ENCODE data around the gene SMYD3.
"Not testable (repeated sequence)": the region's sequence is repeated elsewhere in the genome, so short reads cannot be mapped to it uniquely, and the experiment has no call there.

SMYD3 gene

DNA sequence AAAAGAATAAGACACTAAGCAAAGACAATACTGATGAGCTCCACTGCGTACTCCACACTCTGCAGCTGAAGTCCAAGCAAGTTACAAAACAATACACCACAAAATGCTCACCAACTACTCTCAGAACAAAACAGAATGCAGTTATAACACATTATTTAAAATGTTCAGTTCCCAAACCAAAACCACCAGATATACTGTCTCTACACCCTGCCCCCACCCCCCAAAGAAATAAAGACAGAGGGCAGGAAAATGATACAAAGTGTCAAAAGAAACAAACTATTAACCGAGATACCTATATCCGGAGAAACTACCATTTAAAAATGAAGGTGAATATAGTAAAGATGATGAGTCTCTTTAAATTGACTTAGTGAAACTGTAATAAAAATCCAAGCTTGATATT lies 729.3 kb downstream of the SMYD3 start:
- Histone ChIP-seq H3K4me3 (ENCODE audit: low read depth, low read length) (no peak overlapping the region), H3K27ac (no peak overlapping the region), H3K36me3 (replicated peaks) (no peaks in the 10 kb centered on the region), H3K27me3 (replicated peaks) (no peaks in the 10 kb centered on the region)
- in situ Hi-C loops (cut with HindIII; ENCODE audit: low pct_ligation_motif_present, low sequenced_read_pairs), result no loop called here
- TF ChIP-seq CTCF (IDR thresholded peaks at IDR 0.05; ENCODE audit: low read depth, low read length, missing control alignments), result no peak
- DNase-seq, result no peak

GRCh38 chr1:245776694-245777332 lies 730.3 kb downstream of the SMYD3 start:
- Histone ChIP-seq H3K27me3 (replicated peaks) (no peaks in the 10 kb centered on the region), H3K4me3 (ENCODE audit: low read depth, low read length) (no peak overlapping the region), H3K36me3 (replicated peaks) (no peaks in the 10 kb centered on the region), H3K27ac (no peak overlapping the region)
- no peak for DNase-seq
- no peak for TF ChIP-seq CTCF (IDR thresholded peaks at IDR 0.05; ENCODE audit: low read depth, low read length, missing control alignments)
- in situ Hi-C loops (cut with HindIII; ENCODE audit: low pct_ligation_motif_present, low sequenced_read_pairs), result no loop called here

DNA sequence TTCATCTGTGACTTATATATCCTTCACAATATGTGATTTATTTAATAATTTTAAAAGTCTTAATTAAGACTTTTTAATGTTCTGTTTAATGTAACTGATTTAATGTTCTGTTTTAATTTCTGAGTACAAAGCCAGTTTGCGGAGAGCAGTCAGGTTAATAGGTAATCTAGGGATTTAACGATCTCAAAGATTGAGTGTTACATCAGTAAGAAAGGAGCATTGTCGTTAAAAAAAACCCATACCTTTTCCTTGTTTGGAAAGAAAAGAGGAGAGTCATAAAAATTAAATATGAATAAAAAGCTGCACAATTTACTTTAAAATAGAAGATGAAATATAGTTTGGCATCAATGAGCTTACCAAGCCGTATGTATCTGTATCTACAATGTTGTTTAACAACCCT lies 730.9 kb downstream of the SMYD3 start:
- Histone ChIP-seq H3K27me3 (replicated peaks) (no peaks in the 10 kb centered on the region), H3K27ac (no peak overlapping the region), H3K36me3 (replicated peaks) (no peaks in the 10 kb centered on the region), H3K4me3 (ENCODE audit: low read depth, low read length) (no peak overlapping the region)
- in situ Hi-C loops (cut with HindIII; ENCODE audit: low pct_ligation_motif_present, low sequenced_read_pairs), result no loop called here
- no peak for TF ChIP-seq CTCF (IDR thresholded peaks at IDR 0.05; ENCODE audit: low read depth, low read length, missing control alignments)
- DNase-seq, result no peak

- DNase-seq; in situ Hi-C loops (cut with HindIII; ENCODE audit: low pct_ligation_motif_present, low sequenced_read_pairs); H3K27ac ChIP-seq; H3K27me3 ChIP-seq (replicated peaks); H3K4me3 ChIP-seq (ENCODE audit: low read depth, low read length); H3K36me3 ChIP-seq (replicated peaks): not testable (repeated sequence)
Measured at GRCh38 chr1:245774931-245775330, 732.1 kb downstream of the SMYD3 start.

DNA sequence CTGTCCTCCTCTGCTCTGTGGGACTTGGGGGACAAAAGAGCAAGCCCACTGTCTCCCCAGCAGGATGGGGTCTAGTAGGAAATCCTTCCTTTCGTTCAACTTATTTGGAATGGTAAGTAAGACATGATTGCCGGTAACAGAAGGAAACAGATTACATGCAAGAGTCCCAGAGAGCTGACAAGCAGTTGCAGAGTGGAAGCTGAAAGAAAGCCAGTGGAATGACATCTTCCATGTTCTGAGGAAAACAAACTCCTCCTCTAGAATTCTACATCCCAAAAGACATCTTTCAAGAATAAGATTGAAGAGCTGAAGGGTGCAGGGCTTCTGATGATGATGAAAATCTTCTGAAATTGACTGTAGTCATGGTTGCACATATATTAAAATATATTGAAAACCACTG lies 732.9 kb downstream of the SMYD3 start:
- no peak overlapping the region for H3K27ac ChIP-seq
- H3K27me3 ChIP-seq (replicated peaks), result no peaks in the 10 kb centered on the region
- H3K36me3 ChIP-seq (replicated peaks), result no peaks in the 10 kb centered on the region
- H3K4me3 ChIP-seq (ENCODE audit: low read depth, low read length), result no peak overlapping the region
- no peak for TF ChIP-seq CTCF (IDR thresholded peaks at IDR 0.05; ENCODE audit: low read depth, low read length, missing control alignments)
- in situ Hi-C loops (cut with HindIII; ENCODE audit: low pct_ligation_motif_present, low sequenced_read_pairs), result no loop called here
- no peak for DNase-seq

DNA sequence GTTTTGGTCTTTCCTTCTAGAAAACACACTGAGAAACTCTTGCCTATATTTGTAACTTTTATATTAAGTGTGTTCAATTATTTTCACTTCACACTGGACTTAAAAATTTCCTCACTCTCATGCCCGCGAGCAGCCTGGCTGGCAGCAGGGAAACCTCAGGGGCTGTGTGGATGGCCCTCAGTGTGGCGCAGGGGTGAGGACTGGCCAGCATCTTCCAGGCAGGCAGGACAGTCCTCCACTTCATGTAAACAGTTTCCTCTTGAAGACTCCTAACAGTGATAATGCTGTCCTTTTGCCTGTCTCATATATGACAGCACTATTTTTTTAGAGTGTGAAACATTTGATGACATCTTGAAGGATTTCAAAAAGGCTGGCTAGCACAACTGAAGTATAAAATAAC lies 733.7 kb downstream of the SMYD3 start:
- no peak for DNase-seq
- no peaks in the 10 kb centered on the region for H3K36me3 ChIP-seq (replicated peaks)
- H3K27ac ChIP-seq, result no peak overlapping the region
- no peak for TF ChIP-seq CTCF (IDR thresholded peaks at IDR 0.05; ENCODE audit: low read depth, low read length, missing control alignments)
- in situ Hi-C loops (cut with HindIII; ENCODE audit: low pct_ligation_motif_present, low sequenced_read_pairs), result no loop called here
- no peaks in the 10 kb centered on the region for H3K27me3 ChIP-seq (replicated peaks)
- no peak overlapping the region for H3K4me3 ChIP-seq (ENCODE audit: low read depth, low read length)
